T-helper 1 cell treated with Interleukin-12 subunit alpha and Interleukin-12 subunit beta and Interleukin-4 antibody, amounts not matched to agents 30 μg/mL and 1 μg/mL, for 36 hours (primary cell): Measurements from ENCODE around the gene MRPS7.

ENCODE experiments used
- H3K27ac Mint-ChIP-seq: one replicate; pipeline ENCODE4 v1.8.0; 2021; ENCODE audit warnings: mild to moderate bottlenecking, mixed read lengths
- H3K27me3 Mint-ChIP-seq: one replicate; pipeline ENCODE4 v1.8.0; 2021; ENCODE audit warnings: low read depth, mixed read lengths
- H3K36me3 Mint-ChIP-seq: one replicate; pipeline ENCODE4 v1.8.0; 2021; ENCODE audit warnings: low read depth, mixed read lengths
- H3K4me1 Mint-ChIP-seq: one replicate; pipeline ENCODE4 v1.8.0; 2021; ENCODE audit warnings: low read depth, mixed read lengths
- H3K4me3 Mint-ChIP-seq: one replicate; pipeline ENCODE4 v1.8.0; 2021; ENCODE audit warnings: mild to moderate bottlenecking, moderate library complexity, mixed read lengths
- H3K9me3 Mint-ChIP-seq: one replicate; pipeline ENCODE4 v1.8.0; 2021; ENCODE audit warnings: mixed read lengths

Gene MRPS7

GRCh38 chr17:75261336-75262111 is at the start of gene MRPS7, which contains the start of gene GGA3:
TSS of gene MRPS7 (plus strand) at chr17:75261879. CDS start at chr17:75261901, 22 bp downstream.
TSS of gene GGA3 (minus strand) at chr17:75261606. CDS start at chr17:75261587, 19 bp downstream.
- Mint-ChIP-seq H3K4me1 (peaks cover 30% of the 10 kb centered on the region), H3K27me3 (no peaks in the 10 kb centered on the region), H3K4me3 (peak within 1 kb of the TSS; percentile 98), H3K9me3 (no peaks in the 10 kb centered on the region), H3K27ac (peak within 1 kb of the TSS; percentile 97), H3K36me3 (peaks cover 10% of the 10 kb centered on the region)

DNA sequence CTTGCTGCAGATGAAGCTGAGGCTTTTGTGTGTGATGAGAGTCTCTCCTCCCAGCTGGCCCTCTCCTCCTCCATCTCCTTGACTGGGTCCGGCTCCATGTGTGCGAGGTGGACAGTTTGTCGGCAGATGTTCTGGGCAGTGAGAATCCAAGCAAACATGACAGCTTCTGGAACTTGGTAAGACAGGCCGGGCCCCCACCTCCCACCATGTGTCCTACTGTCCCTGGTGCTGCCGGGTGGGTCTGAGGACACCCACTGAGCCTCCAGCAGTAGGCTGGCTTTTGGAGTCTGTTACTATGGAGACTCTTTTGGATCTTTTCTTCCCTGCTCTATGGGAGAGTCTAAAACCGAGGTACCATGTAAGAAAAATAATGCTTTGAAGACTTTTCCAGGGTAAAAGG is 43.5 kb upstream of the MRPS7 start:
- H3K27ac Mint-ChIP-seq = no peak overlapping the region

DNA sequence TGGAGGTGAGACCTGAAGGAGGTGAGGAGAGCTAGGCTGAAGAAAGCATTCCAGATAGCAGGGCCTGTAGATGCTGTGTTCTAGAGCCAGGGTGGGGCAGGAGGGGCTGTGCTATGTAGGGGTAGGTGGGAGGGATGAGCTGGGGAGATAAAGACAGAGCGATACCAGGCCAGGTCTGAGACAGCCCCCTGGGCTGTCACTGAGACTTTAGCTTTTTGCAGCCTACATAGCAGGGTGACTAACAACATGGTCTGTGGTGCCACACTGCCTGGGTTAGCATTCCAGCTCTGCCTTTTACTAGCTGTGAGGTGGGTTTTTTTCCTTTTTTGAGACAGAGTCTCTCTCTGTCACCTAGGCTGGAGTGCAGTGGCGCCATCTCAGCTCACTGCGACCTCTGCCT is 41.9 kb upstream of the MRPS7 start:
- Mint-ChIP-seq H3K36me3 (peaks cover 27% of the 10 kb centered on the region), H3K4me3 (no peak overlapping the region), H3K27me3 (no peaks in the 10 kb centered on the region), H3K27ac (no peak overlapping the region), H3K9me3 (no peaks in the 10 kb centered on the region), H3K4me1 (no peaks in the 10 kb centered on the region)

More for the DNA sequence above, 43.5 kb upstream of the MRPS7 start:
- peaks cover 23% of the 10 kb centered on the region for H3K36me3 Mint-ChIP-seq
- H3K27me3 Mint-ChIP-seq = no peaks in the 10 kb centered on the region
- H3K9me3 Mint-ChIP-seq = no peaks in the 10 kb centered on the region
- no peaks in the 10 kb centered on the region for H3K4me1 Mint-ChIP-seq
- H3K4me3 Mint-ChIP-seq = no peak overlapping the region

DNA sequence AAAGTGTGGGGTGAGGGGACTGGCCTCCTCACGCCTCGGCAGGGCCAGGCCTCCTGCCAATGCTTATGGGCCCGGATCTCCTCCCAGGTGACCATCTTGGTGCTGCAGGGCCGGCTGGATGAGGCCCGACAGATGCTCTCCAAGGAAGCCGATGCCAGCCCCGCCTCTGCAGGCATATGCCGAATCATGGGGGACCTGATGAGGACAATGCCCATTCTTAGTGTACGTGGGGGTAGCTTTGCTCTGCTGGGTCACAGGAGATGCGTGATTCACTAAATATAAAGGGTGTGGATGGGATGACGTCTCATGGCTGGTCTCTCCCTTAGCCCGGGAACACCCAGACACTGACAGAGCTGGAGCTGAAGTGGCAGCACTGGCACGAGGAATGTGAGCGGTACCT is 36.7 kb upstream of the MRPS7 start:
- H3K36me3 Mint-ChIP-seq = peaks cover 30% of the 10 kb centered on the region
- no peak overlapping the region for H3K27ac Mint-ChIP-seq
- H3K9me3 Mint-ChIP-seq = no peaks in the 10 kb centered on the region
- H3K27me3 Mint-ChIP-seq = no peaks in the 10 kb centered on the region
- no peak overlapping the region for H3K4me3 Mint-ChIP-seq
- no peaks in the 10 kb centered on the region for H3K4me1 Mint-ChIP-seq

DNA sequence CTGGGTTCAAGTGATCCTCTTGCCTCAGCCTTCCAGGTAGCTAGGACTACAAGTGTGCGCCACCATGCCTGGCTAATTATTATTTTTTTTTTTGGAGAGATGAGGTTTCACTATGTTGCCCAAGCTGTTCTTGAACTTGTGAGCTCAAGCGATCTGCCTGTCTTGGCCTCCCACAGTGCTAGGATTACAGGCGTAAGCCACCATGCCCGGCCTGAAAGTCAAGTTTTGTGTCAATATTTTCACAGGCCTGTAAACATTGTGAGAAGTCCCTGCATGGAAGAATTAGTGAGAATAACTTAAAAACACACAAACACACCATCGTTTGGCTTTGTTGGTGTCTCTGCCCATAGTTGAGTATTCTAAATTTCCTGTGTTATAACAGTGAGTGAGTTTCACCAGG is 34.0 kb upstream of the MRPS7 start:
- Mint-ChIP-seq H3K27ac (no peak overlapping the region), H3K36me3 (peaks cover 35% of the 10 kb centered on the region)

GRCh38 chr17:75228305-75228704 is 33.4 kb upstream of the MRPS7 start:
- Mint-ChIP-seq H3K36me3 (peaks cover 40% of the 10 kb centered on the region), H3K27me3 (no peaks in the 10 kb centered on the region), H3K9me3 (no peaks in the 10 kb centered on the region), H3K4me3 (no peak overlapping the region), H3K27ac (no peak overlapping the region), H3K4me1 (no peaks in the 10 kb centered on the region)

More for the DNA sequence above, 34.0 kb upstream of the MRPS7 start:
- Mint-ChIP-seq H3K9me3 (no peaks in the 10 kb centered on the region), H3K4me3 (no peak overlapping the region), H3K27me3 (no peaks in the 10 kb centered on the region), H3K4me1 (no peaks in the 10 kb centered on the region)

DNA sequence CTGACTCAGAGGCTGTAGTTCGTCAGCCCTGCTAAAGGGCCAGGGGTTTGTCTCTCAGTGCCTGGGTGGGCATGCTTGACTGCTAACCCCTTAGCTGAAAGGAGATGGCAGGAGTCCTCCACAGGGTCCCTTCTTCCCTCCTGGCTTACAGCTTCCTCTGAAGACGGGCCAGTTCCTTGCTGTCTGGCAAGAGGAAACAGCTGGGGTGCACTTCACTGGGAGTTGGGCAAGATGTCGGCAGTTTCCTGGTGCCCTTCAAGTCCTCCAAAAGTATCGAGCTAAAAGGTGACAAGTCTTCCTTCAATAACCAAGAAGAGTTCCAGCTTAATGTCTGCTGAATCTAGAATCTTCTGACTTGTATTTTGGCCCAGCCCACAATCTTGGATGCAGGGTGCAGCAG is 32.8 kb upstream of the MRPS7 start:
- H3K27ac Mint-ChIP-seq = no peak overlapping the region
- H3K36me3 Mint-ChIP-seq = peaks cover 38% of the 10 kb centered on the region
- H3K27me3 Mint-ChIP-seq = no peaks in the 10 kb centered on the region
- H3K4me1 Mint-ChIP-seq = no peaks in the 10 kb centered on the region
- no peak overlapping the region for H3K4me3 Mint-ChIP-seq
- H3K9me3 Mint-ChIP-seq = no peaks in the 10 kb centered on the region

- no peak overlapping the region for H3K4me3 Mint-ChIP-seq
- H3K36me3 Mint-ChIP-seq = peaks cover 38% of the 10 kb centered on the region
- H3K9me3 Mint-ChIP-seq = no peaks in the 10 kb centered on the region
- H3K27ac Mint-ChIP-seq = no peak overlapping the region
- no peaks in the 10 kb centered on the region for H3K27me3 Mint-ChIP-seq
- H3K4me1 Mint-ChIP-seq = no peaks in the 10 kb centered on the region
Measured at GRCh38 chr17:75231071-75231470, 30.6 kb upstream of the MRPS7 start.

- Mint-ChIP-seq H3K27ac (no peak overlapping the region), H3K9me3 (no peaks in the 10 kb centered on the region), H3K4me1 (no peaks in the 10 kb centered on the region), H3K4me3 (no peak overlapping the region), H3K27me3 (no peaks in the 10 kb centered on the region), H3K36me3 (peaks cover 39% of the 10 kb centered on the region)
Measured at GRCh38 chr17:75231741-75232464, 29.8 kb upstream of the MRPS7 start.

GRCh38 chr17:75232786-75233185 is 28.9 kb upstream of the MRPS7 start:
- H3K4me3 Mint-ChIP-seq = no peak overlapping the region
- no peaks in the 10 kb centered on the region for H3K4me1 Mint-ChIP-seq
- no peak overlapping the region for H3K27ac Mint-ChIP-seq
- H3K27me3 Mint-ChIP-seq = no peaks in the 10 kb centered on the region
- H3K36me3 Mint-ChIP-seq = peaks cover 44% of the 10 kb centered on the region
- H3K9me3 Mint-ChIP-seq = no peaks in the 10 kb centered on the region

DNA sequence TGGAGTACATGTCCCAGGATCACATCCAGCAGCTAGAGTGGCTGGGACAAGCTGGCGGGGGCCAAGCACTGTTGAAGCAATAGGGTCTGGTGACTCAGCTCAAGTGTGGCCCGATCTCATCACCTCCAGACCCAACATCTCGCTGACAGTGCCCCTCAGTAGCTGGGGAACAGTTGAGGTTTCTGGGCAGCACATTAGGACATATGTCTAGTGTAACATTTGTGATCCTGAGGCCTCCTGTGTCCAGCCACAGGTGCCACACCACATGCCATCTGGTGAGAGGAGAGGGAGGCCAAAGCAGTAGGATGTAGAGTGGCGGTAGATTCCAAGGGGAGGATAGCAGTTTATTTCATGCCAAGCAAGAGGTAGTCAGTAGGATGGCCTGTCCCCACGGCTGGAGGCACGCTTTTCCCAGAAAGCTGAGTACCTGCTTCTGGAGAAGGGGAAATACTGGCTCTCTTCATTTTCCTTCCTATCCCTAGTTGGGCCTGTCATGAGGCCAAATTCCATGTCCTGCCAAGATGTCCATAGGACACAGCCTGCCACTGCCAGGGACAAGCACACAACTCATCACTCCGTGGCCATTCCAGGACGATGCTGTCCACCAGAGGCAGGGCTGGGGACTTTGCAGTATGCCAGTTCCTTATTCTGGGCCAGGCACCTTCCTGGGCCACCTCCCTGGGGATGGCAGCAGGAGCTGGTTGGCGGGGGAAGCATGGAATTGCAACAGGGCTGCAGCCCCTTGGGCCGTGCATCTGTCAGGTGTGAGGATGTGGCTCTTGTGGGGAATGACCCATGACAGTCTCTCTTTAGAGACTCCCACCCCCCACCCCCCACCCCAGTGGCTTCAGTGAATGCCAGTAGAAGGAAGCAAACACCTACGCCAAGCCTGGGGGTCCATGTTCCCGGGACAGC is 24.3 kb upstream of the MRPS7 start:
- Mint-ChIP-seq H3K4me1 (peaks cover 13% of the 10 kb centered on the region), H3K4me3 (no peak overlapping the region), H3K36me3 (peaks cover 51% of the 10 kb centered on the region), H3K27me3 (no peaks in the 10 kb centered on the region), H3K27ac (no peak overlapping the region), H3K9me3 (no peaks in the 10 kb centered on the region)

DNA sequence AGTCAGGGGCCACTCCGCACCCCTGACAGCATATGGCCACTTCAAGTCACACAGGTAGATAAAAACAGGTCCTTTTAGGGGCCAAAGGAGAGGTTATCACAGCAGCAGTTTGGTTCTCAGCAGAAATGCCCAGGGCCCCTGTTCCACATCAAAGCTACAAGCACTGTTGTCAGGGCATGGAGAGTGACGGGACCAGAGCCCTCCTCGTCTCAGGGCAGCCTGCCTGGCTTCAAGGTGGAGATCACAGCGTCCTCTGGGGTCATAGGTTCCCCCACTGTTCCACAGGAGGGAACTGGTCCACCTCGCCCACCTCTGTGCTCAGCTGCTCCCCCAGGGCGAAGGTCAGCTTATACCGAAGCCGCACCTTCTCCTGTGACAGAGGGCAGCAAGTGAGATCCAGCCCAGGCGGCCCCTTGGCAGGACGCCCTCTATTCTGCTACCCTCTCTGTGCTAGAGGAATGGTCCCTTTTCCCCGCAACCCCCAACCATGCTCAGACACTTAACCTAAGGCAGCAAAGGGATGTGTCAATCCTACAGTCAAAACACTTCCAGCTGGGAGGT is 23.6 kb upstream of the MRPS7 start:
- no peaks in the 10 kb centered on the region for H3K9me3 Mint-ChIP-seq
- peaks cover 17% of the 10 kb centered on the region for H3K4me1 Mint-ChIP-seq
- no peaks in the 10 kb centered on the region for H3K27me3 Mint-ChIP-seq
- no peak overlapping the region for H3K4me3 Mint-ChIP-seq
- H3K27ac Mint-ChIP-seq = no peak overlapping the region
- peaks cover 51% of the 10 kb centered on the region for H3K36me3 Mint-ChIP-seq

DNA sequence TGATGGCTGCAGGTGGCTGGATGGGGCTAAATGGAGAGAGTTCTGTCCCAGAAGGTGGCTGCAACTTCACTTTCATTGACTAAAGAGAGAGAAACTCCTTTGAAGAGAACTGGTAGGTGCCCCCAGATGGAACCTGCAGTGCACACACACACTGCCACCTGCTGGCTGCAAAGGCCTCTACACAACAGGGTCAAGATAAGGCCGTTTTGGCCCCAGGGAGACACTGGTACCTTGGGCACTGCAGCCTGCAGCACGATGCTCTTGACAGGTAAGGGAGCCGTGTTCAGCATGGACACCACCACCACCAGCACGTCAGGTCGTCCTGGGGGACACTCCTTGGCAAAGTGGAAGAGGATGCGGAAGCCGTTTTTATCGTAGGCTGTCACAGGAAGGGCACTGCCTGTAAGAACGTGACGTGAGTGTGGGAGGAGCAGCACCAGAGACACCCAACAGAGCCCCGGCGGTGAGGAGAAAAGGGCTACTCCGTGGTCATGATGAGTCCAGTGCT is 22.9 kb upstream of the MRPS7 start:
- Mint-ChIP-seq H3K27me3 (no peaks in the 10 kb centered on the region), H3K27ac (peak overlapping the region; percentile 76), H3K36me3 (peaks cover 55% of the 10 kb centered on the region), H3K4me3 (peak overlapping the region; percentile 41), H3K4me1 (peaks cover 21% of the 10 kb centered on the region), H3K9me3 (no peaks in the 10 kb centered on the region)

DNA sequence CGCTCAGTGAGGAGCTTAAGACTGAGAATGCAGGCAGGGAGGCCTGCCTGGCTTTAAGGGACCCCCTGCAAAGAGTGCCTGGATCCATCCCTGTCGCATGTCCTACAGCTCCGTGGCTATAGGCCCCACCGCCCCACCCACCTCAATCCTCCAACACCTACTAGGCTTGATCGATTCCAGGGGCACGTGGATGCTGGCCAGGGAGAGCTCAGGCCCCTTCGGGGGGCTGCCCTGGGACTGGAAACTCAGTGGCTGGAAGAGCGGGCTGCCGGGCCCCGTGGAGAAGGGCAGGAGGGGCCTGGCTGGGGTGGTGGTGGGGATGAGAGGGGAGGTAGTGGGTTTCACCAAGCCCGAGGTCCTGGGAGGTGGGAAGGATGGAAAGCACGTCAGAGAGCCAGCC is 22.5 kb upstream of the MRPS7 start:
- Mint-ChIP-seq H3K27me3 (no peaks in the 10 kb centered on the region), H3K9me3 (no peaks in the 10 kb centered on the region), H3K4me1 (peaks cover 26% of the 10 kb centered on the region), H3K27ac (no peak overlapping the region), H3K36me3 (peaks cover 58% of the 10 kb centered on the region), H3K4me3 (no peak overlapping the region)
